Vagina (tissue), 2 donors: ENCODE results near the gene PPOX. TPM values are rescaled to one million over a fixed set of nuclear protein-coding genes. Genes with fewer than 3 reads are reported as not detected.

Source experiments
- DNase-seq, 2 donors: peaks; one replicate each; pipeline ENCODE4 v3.0.0-alpha.2; 2017; ENCODE audit errors: extremely low spot score in 2 of 2
- H3K27ac ChIP-seq: fragments of 200-600 bp; sonication (generic); one replicate; pipeline ENCODE4 v1.5.1; 2019
- H3K27me3 ChIP-seq: fragments of 200-600 bp; sonication (generic); one replicate; pipeline ENCODE4 v1.5.1; 2019
- H3K36me3 ChIP-seq, 2 donors: fragments of 200-600 bp; sonication (generic); one replicate each; pipeline ENCODE4 v1.5.1; 2017 to 2019
- H3K4me1 ChIP-seq: fragments of 200-600 bp; sonication (generic); one replicate; pipeline ENCODE4 v1.5.1; 2019
- H3K4me3 ChIP-seq, 2 donors: fragments of 200-600 bp; sonication (generic); 1 replicate in 1 of 2; 2 replicates in 1 of 2; pipeline ENCODE4 v1.5.1; 2016 to 2019
- H3K9me3 ChIP-seq: fragments of 200-600 bp; sonication (generic); one replicate; pipeline ENCODE4 v1.5.1; 2019
- POLR2A ChIP-seq, 2 donors: fragments of 450-650 bp; IDR thresholded peaks; one replicate each; pipeline ENCODE4 v1.6.1; 2017; ENCODE audit warnings: antibody characterized with exemption in 2 of 2, mild to moderate bottlenecking in 2 of 2, moderate library complexity in 2 of 2
- POLR2AphosphoS5 ChIP-seq, 2 donors: sonication (generic); formaldehyde crosslinking; IDR thresholded peaks; one replicate each; pipeline ENCODE4 v1.9.0; 2017; ENCODE audit warnings: antibody characterized with exemption in 2 of 2, mild to moderate bottlenecking in 2 of 2, low read depth in 1 of 2; ENCODE audit not compliant: insufficient read depth in 1 of 2
- intact Hi-C: fragments of 100-400 bp; cut with DNase I; formaldehyde crosslinking; loops from one replicate; pipeline ENCODE4 v1.15.1; 2023
- total RNA-seq: library from RNA; depleted of rRNA; stranded (reverse); fragments of >200 nt; gene quantifications from one replicate; pipeline ENCODE4 v1.2.3, GENCODE V29; 2016
- TF ChIP-seq, protein P1 (sequence below), 3 experiments: fragments of 450-650 bp in 2 of 3; fragments of 200-600 bp in 1 of 3; sonication (generic) in 1 of 3; IDR thresholded peaks; one replicate each; pipeline ENCODE4 v1.5.1; 2017 to 2019; ENCODE audit warnings: antibody characterized with exemption in 3 of 3, mild to moderate bottlenecking in 2 of 3, moderate library complexity in 2 of 3

The PPOX gene
- total RNA-seq, 1 donor from 2014 or later, result 16.7 TPM

GRCh38 chr1:161131523-161132409 is 34.5 kb upstream of the PPOX start:
- DNase-seq, result no peak
- TF ChIP-seq, protein P1, sequence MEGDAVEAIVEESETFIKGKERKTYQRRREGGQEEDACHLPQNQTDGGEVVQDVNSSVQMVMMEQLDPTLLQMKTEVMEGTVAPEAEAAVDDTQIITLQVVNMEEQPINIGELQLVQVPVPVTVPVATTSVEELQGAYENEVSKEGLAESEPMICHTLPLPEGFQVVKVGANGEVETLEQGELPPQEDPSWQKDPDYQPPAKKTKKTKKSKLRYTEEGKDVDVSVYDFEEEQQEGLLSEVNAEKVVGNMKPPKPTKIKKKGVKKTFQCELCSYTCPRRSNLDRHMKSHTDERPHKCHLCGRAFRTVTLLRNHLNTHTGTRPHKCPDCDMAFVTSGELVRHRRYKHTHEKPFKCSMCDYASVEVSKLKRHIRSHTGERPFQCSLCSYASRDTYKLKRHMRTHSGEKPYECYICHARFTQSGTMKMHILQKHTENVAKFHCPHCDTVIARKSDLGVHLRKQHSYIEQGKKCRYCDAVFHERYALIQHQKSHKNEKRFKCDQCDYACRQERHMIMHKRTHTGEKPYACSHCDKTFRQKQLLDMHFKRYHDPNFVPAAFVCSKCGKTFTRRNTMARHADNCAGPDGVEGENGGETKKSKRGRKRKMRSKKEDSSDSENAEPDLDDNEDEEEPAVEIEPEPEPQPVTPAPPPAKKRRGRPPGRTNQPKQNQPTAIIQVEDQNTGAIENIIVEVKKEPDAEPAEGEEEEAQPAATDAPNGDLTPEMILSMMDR (IDR thresholded peaks at IDR 0.05), result no peak
- TF ChIP-seq POLR2AphosphoS5 (IDR thresholded peaks at IDR 0.05; ENCODE audit: insufficient read depth in 1 of 2, low read depth in 1 of 2) (no peak), POLR2A (IDR thresholded peaks at IDR 0.05) (no peak)
- H3K27me3 ChIP-seq, result no peaks in the 10 kb centered on the region

DNA sequence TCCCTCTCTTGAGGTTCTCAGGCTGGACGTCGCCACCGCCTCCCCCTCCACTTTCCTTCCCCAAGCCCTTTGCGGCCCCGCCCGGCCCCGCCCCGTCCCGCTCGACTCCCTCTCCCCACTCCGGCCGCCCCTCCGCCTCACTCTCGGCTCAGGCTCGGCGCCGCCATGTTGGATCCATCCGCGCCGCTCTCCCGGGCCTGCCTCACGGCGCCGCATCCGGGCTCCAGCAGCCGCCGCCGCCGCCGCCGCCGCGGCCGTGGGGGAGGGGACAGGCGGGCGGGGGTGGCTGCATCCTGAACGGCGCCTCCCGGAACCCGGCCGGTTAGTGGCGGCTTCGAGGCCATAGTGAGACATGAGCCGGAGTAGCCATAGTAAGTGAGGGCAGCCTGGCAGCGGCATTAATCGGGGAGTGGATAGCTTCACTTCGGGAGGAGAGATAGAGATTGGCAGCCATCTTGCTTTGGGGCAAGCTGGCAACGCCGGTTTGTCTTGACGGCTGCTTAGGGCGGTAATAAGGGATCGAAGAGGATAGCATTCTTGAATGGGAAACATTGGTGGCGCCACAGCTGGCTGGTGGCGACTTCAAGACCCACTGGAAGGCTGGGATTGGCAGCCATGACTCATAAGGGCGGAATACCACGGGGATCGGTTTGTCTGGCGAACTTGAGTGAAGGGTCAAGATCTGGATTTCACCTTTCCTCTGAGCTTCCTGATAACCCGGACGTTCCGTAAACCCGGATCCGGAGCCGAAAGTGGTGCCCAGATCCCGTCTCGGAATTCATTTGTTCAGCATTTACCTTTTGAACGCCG is 33.6 kb upstream of the PPOX start, which contains the start of gene DEDD:
TSS of gene DEDD (minus strand) at position 258 of the 810 bp plus-strand sequence. CDS start 8,205 bp downstream, outside the sequence.
- Histone ChIP-seq H3K4me1 (peaks cover 52% of the 10 kb centered on the region), H3K36me3 (peaks cover 0 to 18% of the 10 kb centered on the region in 2 donors), H3K27ac (peak within 1 kb of the TSS; percentile 96), H3K9me3 (no peaks in the 10 kb centered on the region), H3K4me3 (peak within 1 kb of the TSS; percentile 59 to 73), H3K27me3 (no peaks in the 10 kb centered on the region)
- peak in 1 of 2 donors; percentile 96 for DNase-seq
- TF ChIP-seq, protein P1 (IDR thresholded peaks at IDR 0.05), result no peak
- TF ChIP-seq POLR2AphosphoS5 (IDR thresholded peaks at IDR 0.05; ENCODE audit: insufficient read depth in 1 of 2, low read depth in 1 of 2) (peak; percentile 78 to 80), POLR2A (IDR thresholded peaks at IDR 0.05) (peak in 1 of 2 donors; percentile 36)
- intact Hi-C loops, result no loop called here

More at GRCh38 chr1:161131523-161132409, 34.5 kb upstream of the PPOX start:
- Histone ChIP-seq H3K4me1 (peaks cover 56% of the 10 kb centered on the region), H3K9me3 (no peaks in the 10 kb centered on the region), H3K36me3 (peaks cover 0 to 20% of the 10 kb centered on the region in 2 donors), H3K27ac (peak overlapping the region; percentile 96), H3K4me3 (peak overlapping the region; percentile 59 to 73)
- intact Hi-C loops, result no loop called here

GRCh38 chr1:161133220-161133740 is 32.9 kb upstream of the PPOX start:
- peak overlapping the region; percentile 96 for H3K27ac ChIP-seq
- no peaks in the 10 kb centered on the region for H3K9me3 ChIP-seq
- peaks cover 0 to 12% of the 10 kb centered on the region in 2 donors for H3K36me3 ChIP-seq
- peak overlapping the region; percentile 59 to 73 for H3K4me3 ChIP-seq
- TF ChIP-seq POLR2AphosphoS5 (IDR thresholded peaks at IDR 0.05; ENCODE audit: insufficient read depth in 1 of 2, low read depth in 1 of 2), result peak in 1 of 2 donors; percentile 2
- no peak for TF ChIP-seq POLR2A (IDR thresholded peaks at IDR 0.05)
- peaks cover 47% of the 10 kb centered on the region for H3K4me1 ChIP-seq
- no peaks in the 10 kb centered on the region for H3K27me3 ChIP-seq
- DNase-seq, result no peak
- intact Hi-C loops, result no loop called here

DNA sequence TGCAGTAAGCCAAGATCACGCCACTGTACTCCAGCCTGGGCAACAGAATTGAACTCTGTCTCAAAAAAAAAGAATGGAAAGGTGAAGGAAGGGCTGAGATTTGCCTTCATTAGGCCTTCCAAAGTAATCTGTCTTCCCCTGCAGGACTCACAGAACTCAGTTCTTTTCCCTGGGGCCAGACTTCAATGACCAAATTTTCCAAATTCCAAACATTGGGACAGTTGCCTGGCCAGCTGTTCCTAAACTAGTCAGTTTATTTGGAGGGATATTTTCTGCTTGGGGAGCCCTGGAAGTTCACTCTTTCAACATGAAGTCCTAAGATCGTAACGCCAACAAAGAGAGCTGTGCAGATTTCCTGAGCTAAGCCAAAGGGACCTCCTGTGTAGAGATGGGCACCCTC is 28.3 kb upstream of the PPOX start:
- Histone ChIP-seq H3K9me3 (no peaks in the 10 kb centered on the region), H3K27ac (no peak overlapping the region), H3K27me3 (no peaks in the 10 kb centered on the region), H3K36me3 (no peaks in the 10 kb centered on the region), H3K4me3 (no peak overlapping the region), H3K4me1 (peaks cover 11% of the 10 kb centered on the region)
- intact Hi-C loops, result no loop called here
- DNase-seq, result no peak
- TF ChIP-seq POLR2A (IDR thresholded peaks at IDR 0.05) (no peak), POLR2AphosphoS5 (IDR thresholded peaks at IDR 0.05; ENCODE audit: insufficient read depth in 1 of 2, low read depth in 1 of 2) (no peak)
- TF ChIP-seq, protein P1 (IDR thresholded peaks at IDR 0.05), result no peak

DNA sequence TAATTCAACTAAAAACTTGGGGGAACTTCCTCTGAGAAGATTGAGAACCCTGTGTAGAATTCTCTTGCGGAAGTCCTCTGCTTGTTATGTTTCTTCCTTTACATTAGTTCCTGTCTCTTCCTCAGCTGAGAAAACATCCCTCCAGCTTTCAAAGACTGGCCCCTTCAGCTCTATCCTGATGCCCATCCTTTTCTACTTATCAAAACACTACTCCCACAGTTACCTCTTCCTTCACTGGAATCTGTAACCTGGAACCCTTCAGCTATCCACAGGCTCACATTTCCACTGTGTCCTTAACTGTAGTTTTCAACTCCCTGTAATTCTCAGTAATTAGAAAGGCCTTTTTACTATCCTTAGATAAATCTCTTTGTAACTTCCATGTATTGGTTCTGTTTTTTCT is 27.8 kb upstream of the PPOX start:
- Histone ChIP-seq H3K9me3 (no peaks in the 10 kb centered on the region), H3K27ac (no peak overlapping the region), H3K36me3 (no peaks in the 10 kb centered on the region), H3K27me3 (no peaks in the 10 kb centered on the region), H3K4me3 (no peak overlapping the region), H3K4me1 (peaks cover 9% of the 10 kb centered on the region)
- intact Hi-C loops, result no loop called here
- no peak for DNase-seq
- no peak for TF ChIP-seq POLR2AphosphoS5 (IDR thresholded peaks at IDR 0.05; ENCODE audit: insufficient read depth in 1 of 2, low read depth in 1 of 2)
- TF ChIP-seq, protein P1 (IDR thresholded peaks at IDR 0.05), result no peak
